ENCODE results near the gene ARHGAP44. TPM values are rescaled to one million over a fixed set of nuclear protein-coding genes. Genes with fewer than 3 reads are reported as not detected.

ARHGAP44 gene
- total and polyA plus RNA-seq, 9 of the 15 experiments (the other 6 are each of a cell fraction or from before 2014, with no cell fraction given), result 0.01 to 0.68 (median 0.07) TPM; not detected in 1

- TF ChIP-seq NKRF (IDR thresholded peaks at IDR 0.05; ENCODE audit: borderline replicate concordance) (0 out of 2 replicates have a peak, but pooled peaks have one; percentile 11), HNRNPUL1 (IDR thresholded peaks at IDR 0.05; ENCODE audit: low read length) (no peak), MYBL2 (IDR thresholded peaks at IDR 0.05; ENCODE audit: low read depth) (no peak), MYBL2 (CRISPR knock-in tag; IDR thresholded peaks at IDR 0.05; ENCODE audit: borderline replicate concordance) (no peak), HCFC1 (IDR thresholded peaks at IDR 0.05; ENCODE audit: low read depth, low read length) (no peak), SIRT6 (IDR thresholded peaks at IDR 0.05; ENCODE audit: low read depth, low read length) (no peak), ZNF347 (CRISPR knock-in tag; IDR thresholded peaks at IDR 0.05; ENCODE audit: low read depth) (no peak), HMG20A (CRISPR knock-in tag; conservative IDR thresholded peaks at IDR 0.05) (no peak), NCOR1 (IDR thresholded peaks at IDR 0.05) (no peak), NCOA6 (IDR thresholded peaks at IDR 0.05) (no peak), DEAF1 (CRISPR knock-in tag; IDR thresholded peaks at IDR 0.05) (no peak), PHF8 (IDR thresholded peaks at IDR 0.05; ENCODE audit: borderline replicate concordance, low read length) (0 out of 2 replicates have a peak, but pooled peaks have one; percentile 34), PURB (CRISPR knock-in tag; IDR thresholded peaks at IDR 0.05; ENCODE audit: low read depth) (no peak), ZNF449 (CRISPR knock-in tag; IDR thresholded peaks at IDR 0.05) (no peak), ZEB2 (IDR thresholded peaks at IDR 0.05) (no peak), ETV5 (CRISPR knock-in tag; IDR thresholded peaks at IDR 0.05; ENCODE audit: low read depth) (no peak), DPF2 (IDR thresholded peaks at IDR 0.05) (no peak), TAL1 (IDR thresholded peaks at IDR 0.05) (no peak), RFX7 (CRISPR knock-in tag; IDR thresholded peaks at IDR 0.05) (no peak)
Measured at GRCh38 chr17:13016881-13017654, 227.8 kb downstream of the ARHGAP44 start (continued).

Measured in K562 (cell line).